ENCODE measurements around the gene ZNF135. TPM values are rescaled to one million over a fixed set of nuclear protein-coding genes. Genes with fewer than 3 reads are reported as not detected.

ZNF135 gene
- total RNA-seq, 2 donors from 2014 or later, result 0.16 to 0.57 TPM

- Mint-ChIP-seq H3K27ac (no peak overlapping the region), H3K4me3 (no peak overlapping the region), H3K4me1 (no peaks in the 10 kb centered on the region), H3K27me3 (no peaks in the 10 kb centered on the region), H3K36me3 (ENCODE audit: low read depth) (no peaks in the 10 kb centered on the region)
- peaks cover 8% of the 10 kb centered on the region for H3K9me3 ChIP-seq (ENCODE audit: control insufficient read depth, low read length, poor library complexity, severe bottlenecking)
- DNase-seq (no peak), ATAC-seq (no peak)
These were observed 28.0 kb downstream of the ZNF135 start for GRCh38 chr19:58086825-58087710.

GRCh38 chr19:58088521-58089052, 29.5 kb downstream of the ZNF135 start:
- Mint-ChIP-seq H3K4me1 (no peaks in the 10 kb centered on the region), H3K36me3 (ENCODE audit: low read depth) (no peaks in the 10 kb centered on the region), H3K27me3 (no peaks in the 10 kb centered on the region), H3K27ac (no peak overlapping the region), H3K4me3 (no peak overlapping the region)
- H3K9me3 ChIP-seq (ENCODE audit: control insufficient read depth, low read length, poor library complexity, severe bottlenecking), result peaks cover 8% of the 10 kb centered on the region
- no peak for ATAC-seq
- DNase-seq, result no peak

DNA sequence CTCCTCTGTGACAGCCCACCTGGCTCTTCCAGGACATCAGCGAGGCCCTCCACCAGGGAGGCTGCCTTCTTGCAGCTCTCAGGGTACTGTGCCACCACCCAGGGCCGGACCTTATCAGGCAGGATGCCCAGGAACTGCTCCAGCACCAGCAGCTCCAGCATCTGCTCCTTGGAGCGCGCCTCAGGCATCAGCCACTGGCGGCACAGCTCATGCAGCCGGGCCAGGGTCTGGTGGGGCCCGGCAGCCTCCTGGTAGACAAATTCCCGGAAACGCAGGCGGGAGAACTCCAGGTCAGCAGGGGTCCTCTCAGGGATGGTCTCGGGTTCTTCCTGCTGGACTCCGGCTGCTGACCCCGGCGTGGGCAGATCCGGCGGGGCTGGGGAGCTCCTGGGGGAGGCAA, 30.8 kb downstream of the ZNF135 start:
- DNase-seq (no peak), ATAC-seq (no peak)
- Mint-ChIP-seq H3K27ac (no peak overlapping the region), H3K27me3 (no peaks in the 10 kb centered on the region), H3K4me1 (no peaks in the 10 kb centered on the region), H3K4me3 (no peak overlapping the region), H3K36me3 (ENCODE audit: low read depth) (no peaks in the 10 kb centered on the region)
- peaks cover 8% of the 10 kb centered on the region for H3K9me3 ChIP-seq (ENCODE audit: control insufficient read depth, low read length, poor library complexity, severe bottlenecking)

- no peaks in the 10 kb centered on the region for H3K36me3 Mint-ChIP-seq (ENCODE audit: low read depth)
- DNase-seq (no peak), ATAC-seq (no peak)
- no peaks in the 10 kb centered on the region for H3K27me3 Mint-ChIP-seq
- peaks cover 11% of the 10 kb centered on the region for H3K9me3 ChIP-seq (ENCODE audit: control insufficient read depth, low read length, poor library complexity, severe bottlenecking)
- no peak overlapping the region for H3K4me3 Mint-ChIP-seq
- no peaks in the 10 kb centered on the region for H3K4me1 Mint-ChIP-seq
- H3K27ac Mint-ChIP-seq, result no peak overlapping the region
These were observed 32.3 kb downstream of the ZNF135 start for GRCh38 chr19:58091251-58091995.

DNA sequence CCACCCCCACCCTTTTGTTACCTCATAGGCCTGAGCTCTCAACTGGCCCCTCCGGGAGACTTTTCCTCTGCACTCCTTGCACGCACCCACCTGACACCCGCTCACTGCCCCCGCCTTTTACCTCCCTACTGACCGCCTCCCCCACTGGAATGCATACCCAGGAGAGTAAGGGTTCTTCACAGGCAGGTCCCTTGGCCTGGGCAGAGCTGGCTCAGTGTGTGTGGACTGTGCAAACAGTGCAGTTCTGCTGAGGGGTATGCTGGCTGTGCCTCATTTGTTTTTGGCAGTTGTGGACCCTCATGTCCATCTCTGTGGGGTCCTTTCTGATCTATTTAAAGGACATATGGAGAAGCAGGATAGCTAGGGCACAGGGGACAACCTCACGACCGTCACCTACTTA, 34.0 kb downstream of the ZNF135 start:
- peaks cover 10% of the 10 kb centered on the region for H3K9me3 ChIP-seq (ENCODE audit: control insufficient read depth, low read length, poor library complexity, severe bottlenecking)
- H3K27me3 Mint-ChIP-seq, result no peaks in the 10 kb centered on the region

GRCh38 chr19:58095328-58095727, 36.2 kb downstream of the ZNF135 start:
- Mint-ChIP-seq H3K36me3 (ENCODE audit: low read depth) (peaks cover 3% of the 10 kb centered on the region), H3K4me3 (no peak overlapping the region), H3K27me3 (no peaks in the 10 kb centered on the region), H3K27ac (no peak overlapping the region), H3K4me1 (peaks cover 5% of the 10 kb centered on the region)
- no peak for DNase-seq
- no peak for ATAC-seq
- H3K9me3 ChIP-seq (ENCODE audit: control insufficient read depth, low read length, poor library complexity, severe bottlenecking), result peaks cover 17% of the 10 kb centered on the region

More for the DNA sequence above, 34.0 kb downstream of the ZNF135 start:
- ATAC-seq, result no peak
- no peaks in the 10 kb centered on the region for H3K4me1 Mint-ChIP-seq
- no peak for DNase-seq
- H3K36me3 Mint-ChIP-seq (ENCODE audit: low read depth), result no peaks in the 10 kb centered on the region
- no peak overlapping the region for H3K4me3 Mint-ChIP-seq
- H3K27ac Mint-ChIP-seq, result no peak overlapping the region

DNA sequence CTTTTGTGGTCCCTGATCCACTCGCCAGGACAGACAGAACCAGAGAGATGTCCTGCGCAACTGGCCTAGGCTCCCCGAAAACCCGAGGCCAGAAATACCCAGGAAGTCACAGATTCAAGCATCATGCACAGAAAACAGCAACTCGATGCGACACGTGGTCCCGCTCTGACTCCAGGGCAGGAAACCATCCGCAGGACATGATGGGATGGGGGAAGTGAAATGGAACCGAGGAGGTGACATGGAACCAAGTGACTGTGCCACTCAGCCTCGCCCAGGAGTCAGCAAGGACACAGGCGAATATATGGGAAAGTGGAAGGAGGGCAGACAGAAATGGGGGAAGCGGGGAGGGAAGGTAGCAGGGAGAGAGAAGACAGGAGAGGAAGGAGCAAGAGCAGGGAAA, 37.8 kb downstream of the ZNF135 start:
- peak overlapping the region; percentile 94 for H3K27ac Mint-ChIP-seq
- H3K4me1 Mint-ChIP-seq, result peaks cover 5% of the 10 kb centered on the region
- H3K4me3 Mint-ChIP-seq, result peak overlapping the region; percentile 82
- peaks cover 3% of the 10 kb centered on the region for H3K36me3 Mint-ChIP-seq (ENCODE audit: low read depth)
- peaks cover 15% of the 10 kb centered on the region for H3K9me3 ChIP-seq (ENCODE audit: control insufficient read depth, low read length, poor library complexity, severe bottlenecking)
- no peak for DNase-seq
- ATAC-seq, result no peak
- no peaks in the 10 kb centered on the region for H3K27me3 Mint-ChIP-seq

DNA sequence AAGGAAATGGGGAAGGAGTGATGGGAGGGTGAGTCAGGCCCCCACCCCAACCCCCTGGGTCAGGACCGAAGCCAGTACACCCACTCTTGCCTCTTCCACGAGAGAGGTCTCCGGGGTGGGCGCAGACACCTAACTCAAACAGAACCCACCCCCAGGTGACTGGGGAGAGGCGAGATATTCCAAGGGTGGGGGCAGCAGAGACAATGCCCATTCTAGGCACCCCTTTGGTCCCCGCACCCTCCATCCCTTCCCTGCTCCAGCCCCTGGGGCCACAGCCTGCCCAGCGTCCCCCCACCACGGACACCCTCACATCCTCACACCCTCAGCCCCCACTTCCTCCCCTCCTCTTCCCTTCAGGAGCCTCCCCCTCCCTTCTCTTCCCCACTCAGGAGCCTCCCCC, 38.3 kb downstream of the ZNF135 start:
- ATAC-seq (no peak), DNase-seq (no peak)
- H3K9me3 ChIP-seq (ENCODE audit: control insufficient read depth, low read length, poor library complexity, severe bottlenecking), result peaks cover 15% of the 10 kb centered on the region
- Mint-ChIP-seq H3K27ac (peak overlapping the region; percentile 94), H3K4me1 (peaks cover 5% of the 10 kb centered on the region), H3K36me3 (ENCODE audit: low read depth) (peaks cover 3% of the 10 kb centered on the region), H3K27me3 (no peaks in the 10 kb centered on the region), H3K4me3 (peak overlapping the region; percentile 82)

GRCh38 chr19:58097781-58098681, 38.9 kb downstream of the ZNF135 start, which contains the start of gene ZSCAN18:
ZSCAN18 (minus strand) TSS chr19:58098231; CDS start chr19:58090267, 7,964 bp downstream.
- peak; percentile 96 for ATAC-seq

GRCh38 chr19:58098682-58098998, 39.6 kb downstream of the ZNF135 start:
- ATAC-seq (no peak), DNase-seq (no peak)
- peaks cover 19% of the 10 kb centered on the region for H3K9me3 ChIP-seq (ENCODE audit: control insufficient read depth, low read length, poor library complexity, severe bottlenecking)
- Mint-ChIP-seq H3K4me1 (peaks cover 5% of the 10 kb centered on the region), H3K27ac (peak overlapping the region; percentile 94), H3K36me3 (ENCODE audit: low read depth) (peaks cover 3% of the 10 kb centered on the region), H3K27me3 (no peaks in the 10 kb centered on the region), H3K4me3 (peak overlapping the region; percentile 82)

More at GRCh38 chr19:58097781-58098681, 38.9 kb downstream of the ZNF135 start, which contains the start of gene ZSCAN18:
- peak within 1 kb of the TSS; percentile 82 for H3K4me3 Mint-ChIP-seq
- no peaks in the 10 kb centered on the region for H3K27me3 Mint-ChIP-seq
- H3K9me3 ChIP-seq (ENCODE audit: control insufficient read depth, low read length, poor library complexity, severe bottlenecking), result peaks cover 15% of the 10 kb centered on the region
- peak within 1 kb of the TSS; percentile 94 for H3K27ac Mint-ChIP-seq
- H3K36me3 Mint-ChIP-seq (ENCODE audit: low read depth), result peaks cover 3% of the 10 kb centered on the region
- H3K4me1 Mint-ChIP-seq, result peaks cover 5% of the 10 kb centered on the region
- peak; percentile 83 to 96 (median 95) for DNase-seq

DNA sequence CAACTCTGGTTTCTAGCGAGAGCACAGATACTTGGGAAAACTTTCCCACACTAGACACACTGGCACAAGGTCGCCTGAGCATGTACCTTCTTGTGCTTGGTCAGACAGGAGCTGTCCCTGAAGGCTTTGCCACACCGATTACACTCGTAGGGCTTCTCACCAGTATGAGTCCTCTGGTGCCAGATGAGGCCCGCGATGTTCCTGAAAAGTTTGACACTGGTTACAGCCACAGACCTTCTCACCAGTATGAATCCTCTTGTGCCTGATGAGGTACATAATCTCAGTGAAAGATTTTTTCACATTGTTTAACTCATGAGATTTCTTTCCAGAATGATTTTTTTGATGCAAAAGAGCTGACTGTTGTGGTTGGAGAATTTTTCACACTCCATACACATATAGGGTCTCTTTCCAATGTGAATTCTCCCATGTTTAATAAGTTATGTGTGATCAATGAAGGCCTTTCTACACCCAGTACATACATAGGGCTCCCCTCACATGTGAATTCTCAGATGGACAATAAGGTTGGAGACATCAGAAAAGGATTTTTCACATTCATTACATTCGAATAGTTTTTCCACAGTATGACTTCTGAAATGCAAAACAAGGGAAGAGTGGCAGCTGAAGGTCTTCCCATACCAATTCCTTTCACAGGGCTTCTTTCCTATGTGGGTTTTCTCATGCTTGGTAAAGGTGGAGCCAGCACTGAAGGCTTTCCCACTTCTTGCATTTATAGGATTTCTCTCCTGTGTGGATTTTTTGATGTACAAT, 48.9 kb downstream of the ZNF135 start:
- Mint-ChIP-seq H3K4me1 (no peaks in the 10 kb centered on the region), H3K27me3 (no peaks in the 10 kb centered on the region), H3K27ac (no peak overlapping the region), H3K36me3 (ENCODE audit: low read depth) (no peaks in the 10 kb centered on the region), H3K4me3 (no peak overlapping the region)
- DNase-seq, result no peak
- peaks cover 25% of the 10 kb centered on the region for H3K9me3 ChIP-seq (ENCODE audit: control insufficient read depth, low read length, poor library complexity, severe bottlenecking)
- ATAC-seq, result no peak

DNA sequence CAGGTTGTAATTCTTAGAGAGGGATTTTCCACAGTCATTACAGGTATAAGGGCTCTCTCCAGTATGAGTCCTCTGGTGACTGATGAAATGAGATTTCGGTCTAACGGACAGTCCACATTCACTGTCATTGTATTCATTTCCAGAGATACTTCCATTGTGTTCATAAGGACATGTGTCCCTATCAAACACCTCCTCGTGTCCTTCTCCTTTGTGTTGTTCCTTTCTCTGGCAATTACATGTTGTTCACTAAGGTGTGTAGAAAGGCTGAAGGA, 49.4 kb downstream of the ZNF135 start:
- H3K4me3 Mint-ChIP-seq, result no peak overlapping the region
- H3K9me3 ChIP-seq (ENCODE audit: control insufficient read depth, low read length, poor library complexity, severe bottlenecking), result peaks cover 25% of the 10 kb centered on the region
- no peak overlapping the region for H3K27ac Mint-ChIP-seq
- no peaks in the 10 kb centered on the region for H3K4me1 Mint-ChIP-seq
- no peak for DNase-seq
- H3K27me3 Mint-ChIP-seq, result no peaks in the 10 kb centered on the region
- no peak for ATAC-seq
- H3K36me3 Mint-ChIP-seq (ENCODE audit: low read depth), result no peaks in the 10 kb centered on the region

Measured in T-helper 17 cell (primary cell).